Kidney (tissue), 14 donors: ENCODE results near the gene APCDD1. TPM values are rescaled to one million over a fixed set of nuclear protein-coding genes. Genes with fewer than 3 reads are reported as not detected.

ENCODE experiments used
- DNase-seq, 5 donors: peaks; one replicate each; pipeline ENCODE4 v3.0.0-alpha.2; 2013 to 2020
- FAIRE-seq: peaks from 2 replicates; lab custom pipeline; 2012; peaks lifted over from hg19 to GRCh38; lab: Jason Lieb, UNC
- H3K27ac ChIP-seq, 2 donors: one replicate each; pipeline ENCODE4 v1.7.0; 2013; ENCODE audit warnings: low read depth in 2 of 2, low read length in 2 of 2, inconsistent platforms in 1 of 2
- H3K27me3 ChIP-seq: one replicate; pipeline ENCODE4 v1.7.1; 2013; ENCODE audit warnings: low read length, inconsistent platforms; ENCODE audit not compliant: control insufficient read depth, insufficient read depth
- H3K36me3 ChIP-seq, 3 donors: one replicate each; pipeline versions ENCODE4 v1.7.0 to v1.7.1; 2013; ENCODE audit warnings: low read length in 3 of 3, control low read depth in 1 of 3, inconsistent platforms in 1 of 3; ENCODE audit not compliant: insufficient read depth in 3 of 3, control insufficient read depth in 2 of 3
- H3K4me1 ChIP-seq, 3 donors: one replicate each; pipeline versions ENCODE4 v1.7.0 to v1.7.1; 2013; ENCODE audit warnings: low read length in 3 of 3, inconsistent platforms in 1 of 3, low read depth in 1 of 3; ENCODE audit not compliant: control insufficient read depth in 2 of 3, insufficient read depth in 2 of 3
- H3K4me3 ChIP-seq, 3 donors: one replicate each; pipeline versions ENCODE4 v1.7.0 to v1.8.1; 2013; ENCODE audit warnings: low read length in 3 of 3, control low read depth in 1 of 3, inconsistent platforms in 1 of 3
- H3K9ac ChIP-seq, 3 donors: one replicate each; pipeline versions ENCODE4 v1.7.0 to v1.7.1; 2013; ENCODE audit warnings: low read length in 3 of 3, control low read depth in 1 of 3, inconsistent platforms in 1 of 3
- H3K9me3 ChIP-seq, 3 donors: one replicate each; pipeline versions ENCODE4 v1.7.0 to v1.7.1; 2013; ENCODE audit warnings: low read length in 3 of 3, control low read depth in 1 of 3, inconsistent platforms in 1 of 3; ENCODE audit not compliant: control insufficient read depth in 2 of 3, insufficient read depth in 1 of 3
- intact Hi-C: fragments of 100-400 bp; cut with DNase I; formaldehyde crosslinking; loops from one replicate; pipeline ENCODE4 v1.11.1; 2022
- polyA plus RNA-seq: library from polyadenylated mRNA; stranded (reverse); fragments of 350-450 nt; fragmentation: Illumina TruSeq; extraction: RNeasy Lipid Tissue Mini Kit (QIAGEN cat#74804); gene quantifications from one replicate; pipeline ENCODE4 v1.2.3, GENCODE V29; 2014; ENCODE audit warnings: low read depth, low replicate concordance; ENCODE audit not compliant: insufficient read depth
- total RNA-seq: library from RNA; stranded (reverse); fragmentation: NEBNext Ultra II Directional; extraction: Animal tissue kit (Norgen Biotek cat#: 25700); gene quantifications from one replicate; pipeline ENCODE4 v1.2.1, GENCODE V29; 2021
- TF ChIP-seq, protein P1 (sequence below): IDR thresholded peaks from 3 replicates; pipeline ENCODE4 v1.5.1; 2012; ENCODE audit warnings: mild to moderate bottlenecking, moderate library complexity, borderline replicate concordance; ENCODE audit not compliant: insufficient read depth; ENCODE audit errors: extremely low read depth
- donor health status: control.
- donor health status: control.
- donor health status: control.
- donor health status: control.
- donor health status: control.
- donor health status: DM: yes; HTN: yes; CAD: no.
- donor health status: Normal renal cell carcinoma (clear cell type).

The APCDD1 gene
- total and polyA plus RNA-seq, 2 donors from 2014 or later: 2.8 to 22.9 TPM

DNA sequence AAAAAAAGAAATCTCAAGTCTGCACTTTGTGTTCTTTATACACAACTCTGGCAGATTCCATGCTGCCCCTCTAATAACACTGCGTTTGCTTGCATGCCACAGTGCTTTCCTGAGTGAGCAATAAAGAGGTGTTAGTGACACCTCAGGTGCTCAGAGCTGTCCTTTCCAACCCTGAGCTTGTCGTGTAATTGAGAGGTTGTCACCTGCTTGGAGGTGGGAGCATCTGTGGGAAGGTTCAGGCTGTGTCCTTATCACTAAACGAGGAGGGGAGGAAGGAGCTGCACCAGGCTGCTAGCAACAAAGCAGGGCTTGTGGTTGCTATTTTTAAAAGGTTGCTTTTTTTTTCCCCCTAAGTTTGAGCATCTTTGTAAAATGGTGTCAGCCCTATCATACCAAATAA is 31.9 kb downstream of the APCDD1 start:
- TF ChIP-seq, protein P1, sequence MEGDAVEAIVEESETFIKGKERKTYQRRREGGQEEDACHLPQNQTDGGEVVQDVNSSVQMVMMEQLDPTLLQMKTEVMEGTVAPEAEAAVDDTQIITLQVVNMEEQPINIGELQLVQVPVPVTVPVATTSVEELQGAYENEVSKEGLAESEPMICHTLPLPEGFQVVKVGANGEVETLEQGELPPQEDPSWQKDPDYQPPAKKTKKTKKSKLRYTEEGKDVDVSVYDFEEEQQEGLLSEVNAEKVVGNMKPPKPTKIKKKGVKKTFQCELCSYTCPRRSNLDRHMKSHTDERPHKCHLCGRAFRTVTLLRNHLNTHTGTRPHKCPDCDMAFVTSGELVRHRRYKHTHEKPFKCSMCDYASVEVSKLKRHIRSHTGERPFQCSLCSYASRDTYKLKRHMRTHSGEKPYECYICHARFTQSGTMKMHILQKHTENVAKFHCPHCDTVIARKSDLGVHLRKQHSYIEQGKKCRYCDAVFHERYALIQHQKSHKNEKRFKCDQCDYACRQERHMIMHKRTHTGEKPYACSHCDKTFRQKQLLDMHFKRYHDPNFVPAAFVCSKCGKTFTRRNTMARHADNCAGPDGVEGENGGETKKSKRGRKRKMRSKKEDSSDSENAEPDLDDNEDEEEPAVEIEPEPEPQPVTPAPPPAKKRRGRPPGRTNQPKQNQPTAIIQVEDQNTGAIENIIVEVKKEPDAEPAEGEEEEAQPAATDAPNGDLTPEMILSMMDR: no peak
- Histone ChIP-seq H3K27me3 (no peaks in the 10 kb centered on the region), H3K27ac (no peak overlapping the region), H3K4me1 (no peaks in the 10 kb centered on the region), H3K36me3 (peaks cover 0 to 4% (median 0%) of the 10 kb centered on the region in 3 donors), H3K9me3 (no peaks in the 10 kb centered on the region), H3K4me3 (no peak overlapping the region), H3K9ac (no peak overlapping the region)
- FAIRE-seq (no peak), DNase-seq (no peak)
- intact Hi-C loops: no loop called here

DNA sequence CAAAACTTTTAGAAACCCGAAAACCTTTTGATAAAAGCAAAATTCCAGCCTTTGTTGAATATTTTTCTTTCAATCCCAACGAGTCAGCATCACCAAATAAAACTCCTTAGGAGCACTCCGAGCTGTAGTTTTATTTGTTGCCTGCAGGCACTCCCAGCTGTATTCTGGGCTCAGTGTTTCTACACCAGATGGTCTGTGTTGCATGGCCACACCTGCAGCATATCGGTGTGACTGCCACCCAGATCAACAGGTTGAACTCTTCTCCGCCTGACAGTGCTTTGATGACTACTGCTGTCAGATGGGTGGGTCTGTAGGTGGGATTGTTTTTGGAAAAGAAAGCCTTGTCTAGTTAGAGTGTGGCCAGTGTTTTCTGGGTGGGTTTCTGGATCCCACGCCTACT is 32.7 kb downstream of the APCDD1 start:
- Histone ChIP-seq H3K9ac (no peak overlapping the region), H3K27me3 (no peaks in the 10 kb centered on the region), H3K4me1 (no peaks in the 10 kb centered on the region), H3K4me3 (no peak overlapping the region), H3K9me3 (no peaks in the 10 kb centered on the region), H3K36me3 (peaks cover 0 to 4% (median 0%) of the 10 kb centered on the region in 3 donors), H3K27ac (no peak overlapping the region)
- no peak for DNase-seq
- intact Hi-C loops: no loop called here
- no peak for FAIRE-seq
- TF ChIP-seq, protein P1: no peak

DNA sequence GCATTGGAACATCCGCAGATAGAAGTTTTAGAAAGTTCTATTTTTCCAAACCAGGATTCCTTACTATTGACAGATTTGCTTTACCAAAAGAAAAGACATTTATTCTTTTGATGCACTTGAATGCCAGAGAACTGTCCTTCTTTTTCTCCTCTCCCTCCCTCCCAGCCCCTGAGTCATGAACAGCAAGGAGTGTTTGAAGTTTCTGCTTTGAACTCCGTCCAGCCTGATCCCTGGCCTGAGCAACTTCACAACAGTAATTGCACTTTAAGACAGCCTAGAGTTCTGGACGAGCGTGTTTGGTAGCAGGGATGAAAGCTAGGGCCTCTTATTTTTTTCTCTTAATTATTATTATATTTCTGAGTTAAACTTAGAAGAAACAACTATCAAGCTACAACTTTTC is 33.6 kb downstream of the APCDD1 start:
- intact Hi-C loops: no loop called here
- Histone ChIP-seq H3K9me3 (no peaks in the 10 kb centered on the region), H3K4me3 (no peak overlapping the region), H3K27me3 (no peaks in the 10 kb centered on the region), H3K4me1 (no peaks in the 10 kb centered on the region), H3K36me3 (peaks cover 0 to 4% (median 0%) of the 10 kb centered on the region in 3 donors), H3K27ac (no peak overlapping the region), H3K9ac (no peak overlapping the region)
- TF ChIP-seq, protein P1: no peak
- FAIRE-seq (no peak), DNase-seq (no peak)
